CD4-positive, CD25-positive, alpha-beta regulatory T cell (primary cell): ENCODE measurements around the gene KCTD3. TPM values are rescaled to one million over a fixed set of nuclear protein-coding genes. Genes with fewer than 3 reads are reported as not detected.

Source experiments
- ATAC-seq, 2 donors: fragments of 150-1000 bp; cut with Tn5 transposase; one replicate each; pipeline ENCODE4 v1.10.0; 2021; ENCODE audit warnings: low read depth in 2 of 2, moderate number of reproducible peaks in 2 of 2, moderate library complexity in 1 of 2
- DNase-seq, 3 donors: peaks; one replicate each; pipeline versions ENCODE4 v3.0.0 to v3.0.0-alpha.2; 2012 to 2022; ENCODE audit warnings: mixed read lengths in 1 of 3
- H3K27ac ChIP-seq: one replicate; pipeline ENCODE4 v1.7.0; 2013; ENCODE audit warnings: mild to moderate bottlenecking, low read length; ENCODE audit not compliant: insufficient read depth, poor library complexity, severe bottlenecking
- H3K27me3 ChIP-seq: one replicate; pipeline ENCODE4 v1.7.0; 2013; ENCODE audit warnings: low read length; ENCODE audit not compliant: control insufficient read depth, insufficient read depth
- H3K36me3 ChIP-seq: one replicate; pipeline ENCODE4 v1.7.0; 2013; ENCODE audit warnings: mild to moderate bottlenecking, low read length, moderate library complexity; ENCODE audit not compliant: control insufficient read depth, insufficient read depth
- H3K4me1 ChIP-seq: 2 replicates; pipeline ENCODE4 v1.7.0; 2013; ENCODE audit warnings: mild to moderate bottlenecking, low read length; ENCODE audit not compliant: insufficient read depth, control insufficient read depth, poor library complexity, severe bottlenecking
- H3K4me3 ChIP-seq: one replicate; pipeline ENCODE4 v1.7.0; 2013; ENCODE audit warnings: low read depth, mild to moderate bottlenecking, low read length, moderate library complexity
- H3K9me3 ChIP-seq, 2 experiments: 1 replicate in 1 of 2; 2 replicates in 1 of 2; pipeline ENCODE4 v1.7.0; 2013; ENCODE audit warnings: low read length in 2 of 2, mild to moderate bottlenecking in 1 of 2, moderate library complexity in 1 of 2; ENCODE audit not compliant: control insufficient read depth in 2 of 2
- H3K27ac Mint-ChIP-seq, 3 donors: one replicate each; pipeline ENCODE4 v1.8.0; 2020 to 2022; ENCODE audit warnings: mild to moderate bottlenecking in 3 of 3, mixed read lengths in 3 of 3, moderate library complexity in 2 of 3
- H3K27me3 Mint-ChIP-seq: one replicate; pipeline ENCODE4 v1.8.0; 2022; ENCODE audit warnings: mild to moderate bottlenecking, mixed read lengths
- H3K36me3 Mint-ChIP-seq: one replicate; pipeline ENCODE4 v1.8.0; 2020; ENCODE audit warnings: mixed read lengths
- H3K4me1 Mint-ChIP-seq, 4 donors: one replicate each; pipeline ENCODE4 v1.8.0; 2020 to 2022; ENCODE audit warnings: mixed read lengths in 4 of 4, mild to moderate bottlenecking in 1 of 4
- H3K4me3 Mint-ChIP-seq, 4 donors: one replicate each; pipeline ENCODE4 v1.8.0; 2020 to 2022; ENCODE audit warnings: mild to moderate bottlenecking in 4 of 4, mixed read lengths in 4 of 4, moderate library complexity in 3 of 4
- H3K9me3 Mint-ChIP-seq, 7 donors: one replicate each; pipeline ENCODE4 v1.8.0; 2020 to 2022; ENCODE audit warnings: mixed read lengths in 7 of 7, mild to moderate bottlenecking in 3 of 7, moderate library complexity in 2 of 7
- polyA plus RNA-seq, 4 donors: library from polyadenylated mRNA; unstranded; fragments of 300-500 nt; fragmentation: Illumina TruSeq; gene quantifications; one replicate each; pipeline ENCODE4 v1.2.3, GENCODE V29; 2021
- total RNA-seq: library from RNA; stranded (reverse); gene quantifications from one replicate; pipeline ENCODE4 v1.2.3, GENCODE V29; 2022

Gene KCTD3
- total and polyA plus RNA-seq, 5 donors from 2014 or later = 0.22 to 0.39 (median 0.24) TPM; not detected in 2

- DNase-seq (no peak), ATAC-seq (no peak)
- Histone ChIP-seq H3K36me3 (no peaks in the 10 kb centered on the region), H3K27ac (no peak overlapping the region), H3K4me1 (no peaks in the 10 kb centered on the region), H3K27me3 (no peaks in the 10 kb centered on the region), H3K4me3 (no peak overlapping the region), H3K9me3 (peaks cover 0 to 2% of the 10 kb centered on the region in 2 experiments)
- H3K27ac Mint-ChIP-seq = no peak overlapping the region
- no peaks in the 10 kb centered on the region for H3K36me3 Mint-ChIP-seq
- no peak overlapping the region for H3K4me3 Mint-ChIP-seq
- H3K9me3 Mint-ChIP-seq = peaks cover 0 to 3% (median 0%) of the 10 kb centered on the region in 7 donors
- no peaks in the 10 kb centered on the region for H3K27me3 Mint-ChIP-seq
- no peaks in the 10 kb centered on the region for H3K4me1 Mint-ChIP-seq
Measured at GRCh38 chr1:215637041-215637573, 70.0 kb downstream of the KCTD3 start.

- no peaks in the 10 kb centered on the region for H3K36me3 Mint-ChIP-seq
- H3K27me3 Mint-ChIP-seq = no peaks in the 10 kb centered on the region
- H3K4me1 ChIP-seq = no peaks in the 10 kb centered on the region
- DNase-seq (no peak), ATAC-seq (no peak)
- H3K4me3 Mint-ChIP-seq = no peak overlapping the region
- H3K27me3 ChIP-seq = no peaks in the 10 kb centered on the region
- H3K9me3 ChIP-seq = no peaks in the 10 kb centered on the region
- no peak overlapping the region for H3K27ac ChIP-seq
- H3K4me3 ChIP-seq = no peak overlapping the region
- H3K4me1 Mint-ChIP-seq = no peaks in the 10 kb centered on the region
- peaks cover 0 to 6% (median 3%) of the 10 kb centered on the region in 7 donors for H3K9me3 Mint-ChIP-seq
- no peaks in the 10 kb centered on the region for H3K36me3 ChIP-seq
- H3K27ac Mint-ChIP-seq = no peak overlapping the region
Measured at GRCh38 chr1:215640429-215641148, 73.5 kb downstream of the KCTD3 start.

- Histone ChIP-seq H3K4me1 (no peaks in the 10 kb centered on the region), H3K9me3 (no peaks in the 10 kb centered on the region), H3K27ac (no peak overlapping the region), H3K27me3 (no peaks in the 10 kb centered on the region), H3K4me3 (no peak overlapping the region), H3K36me3 (no peaks in the 10 kb centered on the region)
- Mint-ChIP-seq H3K4me1 (no peaks in the 10 kb centered on the region), H3K27me3 (no peaks in the 10 kb centered on the region), H3K4me3 (no peak overlapping the region), H3K9me3 (peaks cover 0 to 13% (median 3%) of the 10 kb centered on the region in 7 donors), H3K36me3 (no peaks in the 10 kb centered on the region), H3K27ac (no peak overlapping the region)
- ATAC-seq = no peak
- no peak for DNase-seq
Measured at GRCh38 chr1:215643592-215644321, 76.7 kb downstream of the KCTD3 start.

GRCh38 chr1:215645182-215645581 lies 78.1 kb downstream of the KCTD3 start:
- Histone ChIP-seq H3K4me3 (no peak overlapping the region), H3K36me3 (no peaks in the 10 kb centered on the region)

GRCh38 chr1:215645861-215646260 lies 78.8 kb downstream of the KCTD3 start:
- H3K27ac ChIP-seq = no peak overlapping the region
- H3K27me3 ChIP-seq = no peaks in the 10 kb centered on the region
- Mint-ChIP-seq H3K27me3 (no peaks in the 10 kb centered on the region), H3K36me3 (no peaks in the 10 kb centered on the region), H3K4me1 (no peaks in the 10 kb centered on the region), H3K9me3 (peaks cover 0 to 13% (median 5%) of the 10 kb centered on the region in 7 donors), H3K27ac (no peak overlapping the region), H3K4me3 (no peak overlapping the region)
- H3K4me1 ChIP-seq = no peaks in the 10 kb centered on the region
- no peaks in the 10 kb centered on the region for H3K9me3 ChIP-seq
- no peak for DNase-seq
- no peak for ATAC-seq
- no peak overlapping the region for H3K4me3 ChIP-seq
- no peaks in the 10 kb centered on the region for H3K36me3 ChIP-seq

More at GRCh38 chr1:215645182-215645581, 78.1 kb downstream of the KCTD3 start:
- H3K4me3 Mint-ChIP-seq = no peak overlapping the region
- H3K9me3 Mint-ChIP-seq = peaks cover 0 to 13% (median 3%) of the 10 kb centered on the region in 7 donors
- H3K36me3 Mint-ChIP-seq = no peaks in the 10 kb centered on the region
- no peak overlapping the region for H3K27ac Mint-ChIP-seq
- DNase-seq (no peak), ATAC-seq (no peak)
- Histone ChIP-seq H3K27ac (no peak overlapping the region), H3K27me3 (no peaks in the 10 kb centered on the region), H3K4me1 (no peaks in the 10 kb centered on the region), H3K9me3 (no peaks in the 10 kb centered on the region)
- H3K27me3 Mint-ChIP-seq = no peaks in the 10 kb centered on the region
- H3K4me1 Mint-ChIP-seq = no peaks in the 10 kb centered on the region

- H3K4me1 Mint-ChIP-seq = no peaks in the 10 kb centered on the region
- no peaks in the 10 kb centered on the region for H3K27me3 ChIP-seq
- peaks cover 0 to 13% (median 5%) of the 10 kb centered on the region in 7 donors for H3K9me3 Mint-ChIP-seq
- no peaks in the 10 kb centered on the region for H3K9me3 ChIP-seq
- no peaks in the 10 kb centered on the region for H3K36me3 ChIP-seq
- H3K4me1 ChIP-seq = no peaks in the 10 kb centered on the region
- no peaks in the 10 kb centered on the region for H3K27me3 Mint-ChIP-seq
- H3K27ac ChIP-seq = no peak overlapping the region
- H3K4me3 Mint-ChIP-seq = no peak overlapping the region
- DNase-seq (no peak), ATAC-seq (no peak)
- no peaks in the 10 kb centered on the region for H3K36me3 Mint-ChIP-seq
- H3K4me3 ChIP-seq = no peak overlapping the region
- H3K27ac Mint-ChIP-seq = no peak overlapping the region
Measured at GRCh38 chr1:215647738-215648137, 80.6 kb downstream of the KCTD3 start.

GRCh38 chr1:215648957-215649356 lies 81.9 kb downstream of the KCTD3 start:
- Histone ChIP-seq H3K4me3 (no peak overlapping the region), H3K27me3 (no peaks in the 10 kb centered on the region), H3K27ac (no peak overlapping the region), H3K36me3 (no peaks in the 10 kb centered on the region), H3K4me1 (no peaks in the 10 kb centered on the region), H3K9me3 (no peaks in the 10 kb centered on the region)
- peaks cover 0 to 13% (median 5%) of the 10 kb centered on the region in 7 donors for H3K9me3 Mint-ChIP-seq
- no peak for DNase-seq
- no peak overlapping the region for H3K27ac Mint-ChIP-seq
- no peak overlapping the region for H3K4me3 Mint-ChIP-seq
- ATAC-seq = no peak
- H3K27me3 Mint-ChIP-seq = no peaks in the 10 kb centered on the region
- H3K36me3 Mint-ChIP-seq = no peaks in the 10 kb centered on the region
- no peaks in the 10 kb centered on the region for H3K4me1 Mint-ChIP-seq
